Activated naive CD8-positive, alpha-beta T cell treated with anti-CD3 and anti-CD28 coated beads, Interleukin-2, amount 10 ng/mL, durations not matched to agents 7 days and 5 days (primary cell): ENCODE data around the gene CNGB1. TPM values are rescaled to one million over a fixed set of nuclear protein-coding genes. Genes with fewer than 3 reads are reported as not detected.
"Not testable (repeated sequence)": the region's sequence is repeated elsewhere in the genome, so short reads cannot be mapped to it uniquely, and the experiment has no call there.

Experiments
- ATAC-seq: fragments of 150-1000 bp; cut with Tn5 transposase; one replicate; pipeline ENCODE4 v1.10.0; 2021; ENCODE audit warnings: low read depth, moderate library complexity
- POLR2A ChIA-PET: fragments of 350-600 bp; sonication (Branson Sonifier 250); formaldehyde crosslinking; loops from one replicate; lab custom pipeline; 2021; ENCODE audit warnings: antibody characterized with exemption; lab: Charles Lee
- DNase-seq: peaks from one replicate; pipeline ENCODE4 v3.0.0; 2021
- H3K27ac Mint-ChIP-seq: one replicate; pipeline ENCODE4 v1.8.0; 2022; ENCODE audit warnings: mild to moderate bottlenecking, mixed read lengths
- H3K27me3 Mint-ChIP-seq: one replicate; pipeline ENCODE4 v1.8.0; 2022; ENCODE audit warnings: mild to moderate bottlenecking, moderate library complexity, mixed read lengths
- H3K36me3 Mint-ChIP-seq: one replicate; pipeline ENCODE4 v1.8.0; 2021; ENCODE audit warnings: mild to moderate bottlenecking, mixed read lengths
- H3K4me1 Mint-ChIP-seq: one replicate; pipeline ENCODE4 v1.8.0; 2021; ENCODE audit warnings: mixed read lengths
- H3K4me3 Mint-ChIP-seq: one replicate; pipeline ENCODE4 v1.8.0; 2022; ENCODE audit warnings: mild to moderate bottlenecking, moderate library complexity, mixed read lengths
- H3K9me3 Mint-ChIP-seq: one replicate; pipeline ENCODE4 v1.8.0; 2021; ENCODE audit warnings: mixed read lengths
- total RNA-seq, 2 experiments: library from RNA; stranded (reverse); gene quantifications; one replicate each; pipeline ENCODE4 v1.2.3, GENCODE V29; 2021

Gene CNGB1
- total RNA-seq, 2 experiments from 2014 or later, result not detected

DNA sequence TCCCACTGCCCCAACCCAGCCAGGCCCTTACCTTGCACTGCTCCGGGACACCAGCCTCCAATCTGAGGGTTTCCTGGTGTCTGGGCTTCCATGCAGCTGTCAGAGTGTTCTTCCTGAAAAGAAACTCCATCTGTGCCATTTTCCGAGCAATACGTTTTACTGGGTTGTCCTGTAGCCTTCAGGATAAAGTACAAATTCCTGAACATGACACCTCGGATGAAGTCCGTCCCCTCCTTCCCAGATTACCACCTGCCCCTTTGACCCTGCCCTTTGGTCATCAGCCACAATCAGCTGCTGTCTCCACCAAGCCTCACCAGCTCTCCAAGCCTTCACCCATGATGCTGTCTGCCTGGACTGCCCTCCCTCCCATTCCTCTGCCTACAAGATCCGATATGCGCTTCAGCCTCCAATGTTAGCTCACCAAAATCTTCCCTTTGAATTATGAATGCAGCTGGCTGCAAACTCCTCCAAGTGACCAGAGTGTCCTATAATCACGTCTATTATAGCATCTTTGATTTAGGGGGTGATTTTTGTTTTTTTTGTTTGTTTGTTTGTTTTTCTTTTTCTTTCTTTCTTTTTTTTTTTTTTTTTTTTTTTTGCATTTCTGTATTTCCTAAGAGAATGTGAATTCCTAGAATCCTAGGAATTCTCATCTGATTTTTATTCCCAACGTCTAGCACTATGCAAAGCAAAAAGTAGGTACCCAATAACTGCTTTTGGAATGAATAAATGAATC is 108.1 kb downstream of the CNGB1 start:
- H3K36me3 Mint-ChIP-seq, result no peaks in the 10 kb centered on the region
- no peak overlapping the region for H3K4me3 Mint-ChIP-seq
- no peaks in the 10 kb centered on the region for H3K9me3 Mint-ChIP-seq
- POLR2A ChIA-PET, result interaction anchor here (0.7 kb wide), 3 partner anchors 46 to 483 kb away, joined by 3 to 4 read pairs (median 3); no protein-coding TSS in a partner anchor
- ATAC-seq (no peak), DNase-seq (no peak)
- H3K4me1 Mint-ChIP-seq, result peaks cover 2% of the 10 kb centered on the region
- no peak overlapping the region for H3K27ac Mint-ChIP-seq
- H3K27me3 Mint-ChIP-seq, result peaks cover 32% of the 10 kb centered on the region

DNA sequence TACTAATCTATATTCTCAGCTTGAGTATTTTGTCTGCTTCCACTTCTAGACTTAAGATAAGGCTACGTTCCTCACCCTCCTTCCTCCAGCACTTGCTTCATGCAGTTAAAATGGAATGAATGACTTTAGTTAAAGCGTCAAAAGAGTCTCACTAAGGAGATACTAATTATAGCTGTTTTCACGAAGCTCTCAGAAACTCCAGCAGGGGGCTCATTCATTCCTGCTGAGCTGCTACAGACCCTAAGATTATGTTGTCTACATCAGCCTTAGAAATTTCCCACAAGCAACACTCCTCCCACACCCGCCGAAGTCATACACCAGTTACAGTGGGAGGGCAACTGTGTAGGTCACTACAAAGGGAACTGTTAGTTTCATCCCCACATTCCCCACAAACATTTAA is 111.6 kb downstream of the CNGB1 start:
- H3K4me1 Mint-ChIP-seq, result peaks cover 2% of the 10 kb centered on the region
- no peak overlapping the region for H3K4me3 Mint-ChIP-seq
- DNase-seq (no peak), ATAC-seq (no peak)
- no peak overlapping the region for H3K27ac Mint-ChIP-seq
- no peaks in the 10 kb centered on the region for H3K9me3 Mint-ChIP-seq
- H3K36me3 Mint-ChIP-seq, result peaks cover 1% of the 10 kb centered on the region
- H3K27me3 Mint-ChIP-seq, result peaks cover 32% of the 10 kb centered on the region
- POLR2A ChIA-PET, result no interaction called here

DNA sequence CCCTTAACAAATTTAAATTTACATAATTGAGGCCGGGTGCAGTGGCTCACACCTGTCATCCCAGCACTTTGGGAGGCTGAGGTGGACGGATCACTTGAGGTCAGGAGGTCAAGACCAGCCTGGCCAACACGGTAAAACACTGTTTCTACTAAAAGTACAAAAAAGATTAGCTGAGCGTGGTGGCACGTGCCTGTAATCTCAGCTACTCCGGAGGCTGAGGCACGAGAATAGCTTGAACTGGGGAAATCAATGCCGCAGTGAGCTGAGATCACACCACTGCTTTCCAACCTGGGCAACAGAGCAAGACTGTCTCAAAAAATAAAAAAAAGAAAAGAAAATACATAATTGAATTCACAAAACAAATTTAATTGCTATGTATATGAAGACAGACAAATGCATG is 112.3 kb downstream of the CNGB1 start:
- POLR2A ChIA-PET, result no interaction called here
- Mint-ChIP-seq H3K36me3 (peaks cover 1% of the 10 kb centered on the region), H3K4me1 (peaks cover 2% of the 10 kb centered on the region), H3K4me3 (no peak overlapping the region), H3K27me3 (peaks cover 32% of the 10 kb centered on the region), H3K9me3 (no peaks in the 10 kb centered on the region), H3K27ac (no peak overlapping the region)
- ATAC-seq, result no peak
- no peak for DNase-seq

DNA sequence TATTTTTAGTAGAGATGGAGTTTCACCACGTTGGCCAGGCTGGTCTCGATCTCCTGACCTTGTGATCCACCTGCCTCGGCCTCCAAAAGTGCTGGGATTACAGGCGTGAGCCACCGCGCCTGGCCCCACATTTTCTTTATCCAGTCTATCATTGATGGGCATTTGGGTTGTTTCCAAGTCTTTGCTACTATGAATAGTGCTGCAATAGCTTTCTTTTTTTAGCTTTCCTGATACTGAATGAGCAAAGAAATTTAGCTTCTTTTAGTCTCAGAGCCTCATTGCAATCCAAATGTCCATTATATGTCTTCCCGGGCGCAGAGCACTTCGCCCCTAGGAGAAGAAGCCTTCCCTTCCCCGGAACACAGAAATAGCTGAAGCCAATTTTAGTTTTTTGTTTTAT is 112.9 kb downstream of the CNGB1 start:
- peaks cover 26% of the 10 kb centered on the region for H3K27me3 Mint-ChIP-seq
- H3K4me3 Mint-ChIP-seq, H3K4me1 Mint-ChIP-seq, POLR2A ChIA-PET, ATAC-seq, DNase-seq, H3K36me3 Mint-ChIP-seq, H3K9me3 Mint-ChIP-seq, H3K27ac Mint-ChIP-seq: not testable (repeated sequence)

DNA sequence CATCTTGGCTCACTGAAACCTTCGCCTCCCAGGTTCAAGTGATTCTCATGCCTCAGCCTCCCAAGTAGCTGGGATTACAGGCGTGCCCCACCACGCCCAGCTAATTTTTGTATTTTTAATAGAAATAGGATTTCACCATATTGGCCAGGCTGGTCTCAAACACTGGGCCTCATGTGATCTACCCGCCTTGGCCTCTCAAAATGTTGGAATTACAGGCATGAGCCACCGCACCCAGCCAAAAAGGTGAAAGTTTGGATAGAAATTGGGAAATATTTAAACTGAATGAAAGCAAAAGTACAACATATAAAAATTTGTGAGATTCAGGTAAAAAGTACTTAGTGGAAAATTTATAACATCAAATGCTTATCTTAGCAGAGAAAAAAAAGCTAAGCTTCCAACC is 115.7 kb downstream of the CNGB1 start:
- POLR2A ChIA-PET, result interaction anchor here (0.7 kb wide), 1 partner anchor 716 kb away, joined by 7 read pairs; no protein-coding TSS in a partner anchor
- Mint-ChIP-seq H3K4me1 (no peaks in the 10 kb centered on the region), H3K9me3 (no peaks in the 10 kb centered on the region), H3K36me3 (peaks cover 1% of the 10 kb centered on the region), H3K4me3 (no peak overlapping the region), H3K27me3 (peaks cover 19% of the 10 kb centered on the region), H3K27ac (no peak overlapping the region)
- no peak for ATAC-seq
- no peak for DNase-seq

DNA sequence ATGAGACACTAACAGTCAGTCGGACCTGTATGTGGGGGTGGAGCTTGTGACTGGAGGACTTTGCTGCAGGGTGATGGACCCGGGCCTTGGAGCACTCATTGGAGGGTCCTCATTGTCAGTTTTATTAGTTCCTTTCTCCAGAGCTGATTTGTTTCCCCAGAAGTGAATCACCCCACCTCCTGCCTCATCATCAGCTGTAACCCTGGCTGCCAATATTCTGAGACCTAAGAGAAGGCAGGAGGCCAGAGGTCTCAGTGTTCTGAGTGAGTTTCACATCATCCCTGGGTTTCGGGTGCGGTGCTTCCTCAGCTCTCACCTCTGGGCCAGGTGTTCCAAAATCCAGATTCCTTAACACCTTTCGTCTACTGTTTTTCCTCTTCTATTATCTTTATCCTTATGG is 118.7 kb downstream of the CNGB1 start:
- no peak overlapping the region for H3K27ac Mint-ChIP-seq
- no peak overlapping the region for H3K4me3 Mint-ChIP-seq
- no peak for DNase-seq
- ATAC-seq, result no peak
- H3K4me1 Mint-ChIP-seq, result no peaks in the 10 kb centered on the region
- H3K27me3 Mint-ChIP-seq, result peaks cover 10% of the 10 kb centered on the region
- H3K36me3 Mint-ChIP-seq, result no peaks in the 10 kb centered on the region
- no peaks in the 10 kb centered on the region for H3K9me3 Mint-ChIP-seq
- POLR2A ChIA-PET, result no interaction called here

DNA sequence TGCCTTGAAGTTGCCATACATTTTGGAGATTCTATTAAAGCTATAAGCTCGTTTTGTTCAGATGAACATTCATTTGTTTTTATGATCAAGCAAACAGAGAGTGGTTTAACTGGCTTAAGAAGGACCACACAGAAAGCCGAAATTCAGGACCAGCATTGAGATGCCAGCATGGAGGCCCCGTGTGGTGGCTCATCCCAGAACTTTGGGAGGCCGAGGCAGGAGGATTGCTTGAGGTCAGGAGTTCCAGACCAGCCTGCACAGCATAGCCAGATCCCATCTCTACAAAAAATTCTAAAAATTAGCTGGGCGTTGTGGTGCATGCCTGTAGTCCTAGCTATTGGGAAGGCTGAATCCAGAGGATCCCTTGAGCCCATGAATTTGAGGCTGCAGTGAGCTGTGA is 122.7 kb downstream of the CNGB1 start:
- no peak overlapping the region for H3K4me3 Mint-ChIP-seq
- H3K4me1 Mint-ChIP-seq, result no peaks in the 10 kb centered on the region
- DNase-seq, result no peak
- no peaks in the 10 kb centered on the region for H3K9me3 Mint-ChIP-seq
- ATAC-seq, result no peak
- no peak overlapping the region for H3K27ac Mint-ChIP-seq
- peaks cover 8% of the 10 kb centered on the region for H3K27me3 Mint-ChIP-seq
- POLR2A ChIA-PET, result no interaction called here
- no peaks in the 10 kb centered on the region for H3K36me3 Mint-ChIP-seq

DNA sequence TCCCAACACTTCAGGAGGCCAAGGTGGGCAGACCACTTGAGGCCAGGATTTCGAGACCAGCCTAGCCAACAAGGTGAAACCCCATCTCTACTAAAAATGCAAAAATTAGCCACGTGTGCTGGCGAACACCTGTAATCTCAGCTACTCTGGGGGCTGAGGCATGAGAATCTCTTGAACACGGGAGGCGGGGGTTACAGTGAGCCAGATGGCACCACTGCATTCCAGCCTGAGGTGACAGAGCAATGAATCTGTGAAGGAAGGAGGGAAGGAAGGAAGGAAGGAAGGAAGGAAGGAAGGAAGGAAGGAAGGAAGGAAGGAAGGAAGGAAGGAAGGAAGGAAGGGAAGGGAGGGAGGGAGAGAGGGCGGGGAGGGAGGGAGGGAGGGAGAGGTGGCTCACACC is 124.0 kb downstream of the CNGB1 start:
- H3K9me3 Mint-ChIP-seq, ATAC-seq, H3K4me3 Mint-ChIP-seq, H3K4me1 Mint-ChIP-seq, H3K27me3 Mint-ChIP-seq, POLR2A ChIA-PET, H3K36me3 Mint-ChIP-seq, H3K27ac Mint-ChIP-seq, DNase-seq: not testable (repeated sequence)

DNA sequence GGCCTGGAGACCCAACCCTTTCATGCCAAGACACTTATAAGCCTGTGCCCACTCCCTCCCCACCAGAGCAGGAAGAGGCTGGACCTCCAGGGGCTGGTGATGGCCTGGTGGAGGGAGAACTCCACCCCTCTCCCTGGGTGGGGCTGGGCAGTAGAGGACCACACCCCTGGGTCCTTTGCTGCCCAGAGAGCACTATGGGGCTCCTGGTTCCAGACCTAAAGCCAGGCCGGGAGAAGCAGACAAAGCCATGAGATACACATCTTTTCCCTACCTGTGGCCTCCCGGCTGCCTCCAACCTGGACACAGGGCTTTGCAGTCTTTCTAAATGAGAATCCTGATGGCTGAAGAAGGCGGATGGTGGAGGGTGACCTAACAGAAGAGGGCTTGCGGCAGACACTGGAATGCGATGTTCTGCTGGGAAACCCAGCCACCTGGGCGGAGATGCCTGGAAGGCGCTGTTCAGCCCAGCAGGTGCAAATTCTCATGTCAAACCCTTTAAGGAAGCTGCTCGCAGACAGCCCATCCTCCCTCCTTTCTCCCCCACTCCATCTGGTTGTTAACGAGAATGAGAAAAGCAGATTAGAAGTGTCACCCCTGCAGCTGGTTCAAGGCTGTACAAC is 124.7 kb downstream of the CNGB1 start:
- POLR2A ChIA-PET, result no interaction called here
- Mint-ChIP-seq H3K36me3 (no peaks in the 10 kb centered on the region), H3K4me1 (no peaks in the 10 kb centered on the region), H3K4me3 (no peak overlapping the region), H3K27ac (no peak overlapping the region), H3K9me3 (no peaks in the 10 kb centered on the region), H3K27me3 (peaks cover 3% of the 10 kb centered on the region)
- ATAC-seq (no peak), DNase-seq (no peak)

DNA sequence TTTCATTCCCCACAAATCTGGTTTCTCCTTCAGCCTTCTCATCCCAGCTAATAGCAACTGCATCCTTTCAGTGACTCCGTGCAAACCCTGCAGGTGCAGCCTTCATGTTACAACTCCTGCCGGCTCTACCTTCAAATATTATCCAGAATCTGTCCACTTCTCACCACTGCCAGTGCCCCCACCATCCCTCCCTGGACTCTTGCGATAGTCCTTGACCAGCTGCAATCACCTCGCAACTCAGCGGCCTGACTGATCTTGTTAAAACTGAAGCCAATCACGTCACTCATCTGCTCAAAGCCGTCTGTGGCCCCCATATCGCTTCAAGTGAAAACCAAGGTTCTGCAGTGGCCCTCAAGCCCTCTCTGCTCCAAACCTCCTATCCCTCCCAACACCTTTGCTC is 125.8 kb downstream of the CNGB1 start:
- no peaks in the 10 kb centered on the region for H3K9me3 Mint-ChIP-seq
- no peaks in the 10 kb centered on the region for H3K36me3 Mint-ChIP-seq
- H3K27me3 Mint-ChIP-seq, result peaks cover 3% of the 10 kb centered on the region
- no peaks in the 10 kb centered on the region for H3K4me1 Mint-ChIP-seq
- H3K27ac Mint-ChIP-seq, result no peak overlapping the region
- DNase-seq (no peak), ATAC-seq (no peak)
- H3K4me3 Mint-ChIP-seq, result no peak overlapping the region
- POLR2A ChIA-PET, result no interaction called here

DNA sequence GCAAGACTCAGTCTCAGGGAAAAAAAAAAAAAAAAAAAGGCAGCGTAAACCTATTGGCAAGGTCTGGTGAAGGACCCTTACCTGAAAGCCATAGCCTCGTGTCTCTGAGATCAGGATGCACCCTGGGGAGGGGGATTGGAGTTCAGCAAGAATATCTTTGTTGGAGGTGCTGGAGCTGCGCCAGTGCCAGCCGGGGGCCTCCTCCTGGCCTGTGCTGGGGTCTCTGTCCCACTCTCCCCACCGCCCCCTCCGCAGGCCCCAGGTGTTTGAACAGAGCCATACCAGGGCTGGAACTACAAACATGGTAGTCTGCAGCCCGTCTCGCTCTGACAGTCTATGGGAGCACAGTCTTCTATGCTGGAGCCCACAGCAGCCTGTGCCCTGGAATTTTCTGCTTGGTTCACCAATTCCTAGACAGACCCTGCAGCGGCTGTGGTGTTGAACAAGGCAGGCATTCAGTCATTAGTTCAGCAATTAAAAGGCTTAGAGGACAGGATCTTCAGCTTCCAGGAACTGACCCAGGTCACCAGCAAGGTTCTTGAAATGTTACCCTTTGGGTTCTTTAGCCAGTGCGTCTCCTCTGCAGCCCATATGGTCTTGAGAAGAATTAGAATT is 126.4 kb downstream of the CNGB1 start:
- Mint-ChIP-seq H3K4me3 (no peak overlapping the region), H3K9me3 (no peaks in the 10 kb centered on the region), H3K4me1 (no peaks in the 10 kb centered on the region), H3K36me3 (no peaks in the 10 kb centered on the region), H3K27ac (no peak overlapping the region), H3K27me3 (peaks cover 3% of the 10 kb centered on the region)
- POLR2A ChIA-PET, result no interaction called here
- DNase-seq (no peak), ATAC-seq (no peak)

DNA sequence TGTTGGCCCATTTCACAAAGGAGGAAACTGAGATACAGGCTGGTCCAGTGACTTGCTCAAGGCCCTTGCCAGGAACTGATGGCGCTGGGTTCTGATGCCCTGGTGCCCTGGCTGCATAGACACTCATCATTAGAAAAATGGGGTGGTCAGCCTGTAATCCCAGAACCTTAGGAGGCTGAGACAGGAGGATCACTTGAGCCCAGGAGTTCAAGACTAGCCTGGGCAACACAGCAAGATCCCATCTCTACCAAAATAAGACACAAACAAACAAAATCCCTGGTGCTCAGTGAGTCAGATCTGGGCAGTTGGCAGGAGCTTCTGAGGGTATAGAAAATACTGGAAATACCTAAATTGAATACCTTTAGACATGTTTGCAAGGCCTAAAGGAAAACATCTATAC is 127.5 kb downstream of the CNGB1 start:
- Mint-ChIP-seq H3K36me3 (no peaks in the 10 kb centered on the region), H3K27me3 (peaks cover 3% of the 10 kb centered on the region), H3K4me1 (no peaks in the 10 kb centered on the region), H3K27ac (no peak overlapping the region), H3K9me3 (no peaks in the 10 kb centered on the region), H3K4me3 (no peak overlapping the region)
- DNase-seq (no peak), ATAC-seq (no peak)
- POLR2A ChIA-PET, result no interaction called here

DNA sequence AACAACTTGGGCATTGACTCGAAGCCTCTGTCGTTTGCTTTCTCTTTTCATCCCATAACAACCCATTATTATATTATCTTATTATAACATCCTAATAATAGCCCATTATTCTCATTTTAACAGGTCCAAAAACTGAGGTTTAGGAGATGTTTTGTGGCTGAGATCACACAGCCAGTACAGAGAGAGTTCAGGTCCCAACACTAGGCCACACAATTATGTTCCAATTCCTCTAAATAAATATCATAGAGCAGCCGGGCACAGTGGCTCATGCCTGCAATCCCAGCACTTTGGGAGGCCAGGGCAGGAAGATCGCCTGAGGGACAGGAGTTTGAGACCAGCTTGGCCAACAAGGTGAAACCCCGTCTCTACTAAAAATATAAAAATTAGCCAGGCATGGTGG is 128.3 kb downstream of the CNGB1 start:
- H3K36me3 Mint-ChIP-seq, result no peaks in the 10 kb centered on the region
- H3K4me3 Mint-ChIP-seq, result no peak overlapping the region
- no peak for DNase-seq
- no peaks in the 10 kb centered on the region for H3K9me3 Mint-ChIP-seq
- ATAC-seq, result no peak
- H3K27me3 Mint-ChIP-seq, result peaks cover 3% of the 10 kb centered on the region
- H3K27ac Mint-ChIP-seq, result no peak overlapping the region
- POLR2A ChIA-PET, result no interaction called here
- H3K4me1 Mint-ChIP-seq, result no peaks in the 10 kb centered on the region

DNA sequence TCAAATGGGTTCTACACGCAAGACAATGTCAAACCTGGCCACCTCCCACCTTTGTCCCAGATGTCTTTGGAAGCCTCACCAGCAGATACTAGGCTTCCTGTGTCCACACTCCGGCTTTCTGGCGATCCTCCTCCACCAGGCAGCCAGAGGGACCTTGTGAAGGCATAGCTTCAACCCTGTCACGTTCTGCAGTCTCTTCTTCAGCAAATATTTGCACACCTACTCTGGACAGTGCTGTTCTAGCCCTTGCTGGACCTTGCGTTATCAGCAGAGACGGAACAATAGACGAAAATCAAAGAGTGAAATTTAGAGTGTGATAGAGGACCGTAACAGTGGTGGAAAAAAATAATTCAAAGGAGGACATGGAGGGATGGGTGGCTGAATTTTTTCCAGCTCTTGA is 130.1 kb downstream of the CNGB1 start:
- no peaks in the 10 kb centered on the region for H3K4me1 Mint-ChIP-seq
- no peak overlapping the region for H3K27ac Mint-ChIP-seq
- no peaks in the 10 kb centered on the region for H3K9me3 Mint-ChIP-seq
- H3K36me3 Mint-ChIP-seq, result no peaks in the 10 kb centered on the region
- no peak for ATAC-seq
- POLR2A ChIA-PET, result no interaction called here
- DNase-seq, result no peak
- H3K4me3 Mint-ChIP-seq, result no peak overlapping the region
- H3K27me3 Mint-ChIP-seq, result no peaks in the 10 kb centered on the region
